ENCODE data around the gene ZFYVE19. TPM values are rescaled to one million over a fixed set of nuclear protein-coding genes. Genes with fewer than 3 reads are reported as not detected.

The ZFYVE19 gene
- total and polyA plus RNA-seq, 2 of the 4 experiments (the other 2 are of a cell fraction): 22.6 to 29.6 TPM

GRCh38 chr15:40789119-40789518, 17.8 kb upstream of the ZFYVE19 start:
- no peak overlapping the region for H3K23ac ChIP-seq (ENCODE audit: low read depth, low read length)
- no peak overlapping the region for H2BK5ac ChIP-seq (ENCODE audit: low read depth, low read length, poor library complexity, severe bottlenecking)
- H2AK9ac ChIP-seq (replicated peaks; ENCODE audit: low read depth, low read length, poor library complexity): no peak overlapping the region
- in situ Hi-C loops (cut with MboI; ENCODE audit: low sequenced_read_pairs): no loop called here
- no peak overlapping the region for H3K9ac ChIP-seq (ENCODE audit: low read depth, low read length)
- no peaks in the 10 kb centered on the region for H3K27me3 ChIP-seq (ENCODE audit: control insufficient read depth, insufficient read depth, low read length)
- no peak overlapping the region for H4K5ac ChIP-seq (ENCODE audit: low read depth, low read length)
- CTCF ChIA-PET: no interaction called here
- H2BK20ac ChIP-seq (ENCODE audit: low read depth, low read length): no peak overlapping the region
- no peak overlapping the region for H3K18ac ChIP-seq (ENCODE audit: low read depth, low read length)
- DNase-seq (no peak), ATAC-seq (ENCODE audit: low read depth) (no peak)
- H2AFZ ChIP-seq (replicated peaks; ENCODE audit: low read length, poor library complexity): no peak overlapping the region
- BruUV-seq (replicated peaks): no TSS peak
- no peak overlapping the region for H3K14ac ChIP-seq (replicated peaks; ENCODE audit: low read depth, low read length)
- no peak overlapping the region for H3K27ac ChIP-seq (ENCODE audit: insufficient read depth, low read length)
- peaks cover 45% of the 10 kb centered on the region; the same call in 1 of the 2 replicates for H4K20me1 ChIP-seq (ENCODE audit: insufficient read depth, low read length)
- no peak overlapping the region for H4K8ac ChIP-seq (ENCODE audit: low read depth in 2 of 2, low read length in 2 of 2)
- TF ChIP-seq FOS (IDR thresholded peaks at IDR 0.05; ENCODE audit: low read depth, low read length) (no peak), NFE2L2 (IDR thresholded peaks at IDR 0.05; ENCODE audit: low read depth, low read length) (no peak), POLR2A (IDR thresholded peaks at IDR 0.05; ENCODE audit: low read depth, low read length) (no peak), MXI1 (IDR thresholded peaks at IDR 0.05; ENCODE audit: borderline replicate concordance, low read depth, low read length) (no peak), ELK1 (IDR thresholded peaks at IDR 0.05; ENCODE audit: borderline replicate concordance, low read depth, low read length) (no peak), SMC3 (IDR thresholded peaks at IDR 0.05; ENCODE audit: low read depth, low read length) (no peak), MAFK (IDR thresholded peaks at IDR 0.05; ENCODE audit: low read depth, low read length) (no peak), CTCF (conservative IDR thresholded peaks at IDR 0.05; ENCODE audit: low read depth, low read length) (no peak), CHD1 (IDR thresholded peaks at IDR 0.05; ENCODE audit: low read depth, low read length) (no peak), MAZ (IDR thresholded peaks at IDR 0.05; ENCODE audit: borderline replicate concordance, low read depth, low read length) (no peak), RFX5 (IDR thresholded peaks at IDR 0.05; ENCODE audit: low read depth, low read length) (no peak), RCOR1 (IDR thresholded peaks at IDR 0.05; ENCODE audit: insufficient replicate concordance, low read length) (no peak), RAD21 (IDR thresholded peaks at IDR 0.05; ENCODE audit: low read length) (no peak), BHLHE40 (IDR thresholded peaks at IDR 0.05; ENCODE audit: low read depth, low read length) (no peak), USF2 (IDR thresholded peaks at IDR 0.05; ENCODE audit: low read depth, low read length) (no peak), CEBPB (IDR thresholded peaks at IDR 0.05; ENCODE audit: low read depth, low read length) (no peak)
- peaks cover 14% of the 10 kb centered on the region; the same call in 1 of the 2 replicates for H3K9me1 ChIP-seq (ENCODE audit: insufficient read depth, low read length)
- no peak overlapping the region for H3K56ac ChIP-seq (ENCODE audit: extremely low read depth, insufficient read depth, low read length)
- no peak overlapping the region for H2BK15ac ChIP-seq (ENCODE audit: low read depth, low read length)
- H3K4me2 ChIP-seq (ENCODE audit: low read depth, low read length): no peak overlapping the region
- peaks cover 13% of the 10 kb centered on the region for H3K4me1 ChIP-seq (ENCODE audit: control insufficient read depth, insufficient read depth, low read length)
- H4K91ac ChIP-seq (ENCODE audit: insufficient read depth, low read depth, low read length): no peak overlapping the region
- dilution Hi-C loops (cut with HindIII; ENCODE audit: low sequenced_read_pairs, unreplicated experiment): no loop called here
- H2AK5ac ChIP-seq (ENCODE audit: low read depth, low read length): no peak overlapping the region
- WGBS, 2 experiments (ENCODE audit: extremely low coverage in 2 of 2, insufficient read length in 1 of 2): 77% methylated on average over 4 of the region's 5 CpGs; no CpG with 5 or more reads in 1 of the 2 experiments
- H3K9me3 ChIP-seq (ENCODE audit: control insufficient read depth, insufficient read depth, low read length): no peaks in the 10 kb centered on the region
- intact Hi-C loops (cut with micrococcal nuclease): no loop called here
- H3K79me1 ChIP-seq (ENCODE audit: low read depth in 1 of 2, low read length in 2 of 2): peaks cover 44 to 78% of the 10 kb centered on the region in 2 experiments
- H3K4ac ChIP-seq (ENCODE audit: low read depth, low read length): no peak overlapping the region
- POLR2A ChIA-PET (ENCODE audit: unreplicated experiment): no interaction called here
- peaks cover 2% of the 10 kb centered on the region; the same call in 1 of the 2 replicates for H3K36me3 ChIP-seq (ENCODE audit: control insufficient read depth, insufficient read depth, low read length)
- H2BK120ac ChIP-seq (ENCODE audit: low read depth, low read length): no peak overlapping the region
- H3K4me3 ChIP-seq (ENCODE audit: insufficient read depth, low read depth, low read length): no peak overlapping the region
